Stimulated activated CD8-positive, alpha-beta memory T cell treated with anti-CD3 and anti-CD28 coated beads, Interleukin-12 subunit alpha, Interleukin-12 subunit beta, amount 100 ng/mL, for 4 hours (primary cell): ENCODE measurements around the gene PROCA1.
A peak's percentile ranks its signal among the peaks of the same experiment; 100 is the strongest.
"Not testable (repeated sequence)": the region's sequence is repeated elsewhere in the genome, so short reads cannot be mapped to it uniquely, and the experiment has no call there.

ENCODE experiments used
- DNase-seq: peaks from one replicate; pipeline ENCODE4 v3.0.0-alpha.2; 2020; ENCODE audit warnings: low read depth

The PROCA1 gene

GRCh38 chr17:28667870-28668269, 43.8 kb downstream of the PROCA1 start:
- DNase-seq, result no peak

- no peak for DNase-seq
These were observed 45.7 kb downstream of the PROCA1 start for GRCh38 chr17:28665994-28666393.

GRCh38 chr17:28663723-28664122, 48.0 kb downstream of the PROCA1 start:
- no peak for DNase-seq

- no peak for DNase-seq
These were observed 49.2 kb downstream of the PROCA1 start for GRCh38 chr17:28662527-28662829.

GRCh38 chr17:28661635-28662526, 49.8 kb downstream of the PROCA1 start, which contains the start of the genes SDF2 and SUPT6H:
Gene SDF2 (minus strand): TSS chr17:28661906. CDS start chr17:28661876, 30 bp downstream.
Gene SUPT6H (plus strand): TSS chr17:28662205. CDS start chr17:28673402, 11,197 bp downstream.
- DNase-seq, result peak; percentile 88

- DNase-seq, result not testable (repeated sequence)
These were observed 52.2 kb downstream of the PROCA1 start for GRCh38 chr17:28659497-28659881.

- DNase-seq, result not testable (repeated sequence)
These were observed 52.8 kb downstream of the PROCA1 start for GRCh38 chr17:28658766-28659496.

GRCh38 chr17:28658342-28658741, 53.3 kb downstream of the PROCA1 start:
- not testable (repeated sequence) for DNase-seq

GRCh38 chr17:28657756-28658155, 53.9 kb downstream of the PROCA1 start:
- no peak for DNase-seq

- DNase-seq, result no peak
These were observed 56.5 kb downstream of the PROCA1 start for GRCh38 chr17:28655160-28655559.
